C4-2B (cell line): ENCODE data around the gene NUP93.

ENCODE experiments used
- CTCF ChIP-seq: fragments of 450-650 bp; conservative IDR thresholded peaks from 2 replicates; pipeline ENCODE4 v1.5.1; 2017; ENCODE audit warnings: mild to moderate bottlenecking
- ZFX ChIP-seq: fragments of 450-650 bp; IDR thresholded peaks from 2 replicates; pipeline ENCODE4 v1.6.1; 2017

- no peak for TF ChIP-seq CTCF
- TF ChIP-seq ZFX, result no peak
Measured at GRCh38 chr16:56848029-56848936, 118.4 kb downstream of the NUP93 start.
